Erythroblast (primary cell): ENCODE results near the gene HECA.

Experiments used
- GATA1 ChIP-seq: IDR thresholded peaks from 2 replicates; pipeline ENCODE4 v1.6.1; 2011; ENCODE audit warnings: low read depth, mild to moderate bottlenecking, control low read depth, low read length, moderate library complexity
- POLR2A ChIP-seq: IDR thresholded peaks from 2 replicates; pipeline ENCODE4 v1.6.1; 2011; ENCODE audit warnings: mild to moderate bottlenecking, low read length

DNA sequence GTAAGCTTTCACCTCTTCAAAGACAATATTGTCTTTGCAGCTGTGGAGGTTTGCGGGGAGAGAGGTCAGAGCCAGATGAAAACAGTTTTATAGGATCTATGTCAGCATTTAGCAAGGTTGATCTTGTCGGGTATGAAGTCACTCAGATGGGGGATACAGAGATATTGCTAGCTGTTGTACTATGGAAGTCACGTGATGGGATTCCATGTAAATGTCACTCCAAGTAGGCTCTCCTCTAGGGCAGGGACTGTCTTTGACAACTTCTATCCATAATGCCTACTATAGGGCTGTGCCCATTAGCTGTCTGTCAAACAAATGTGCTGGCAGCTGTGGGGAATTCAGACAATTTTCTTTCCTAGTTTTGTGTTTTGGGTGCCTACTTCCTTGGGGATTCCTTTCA lies 54.8 kb downstream of the HECA start:
- TF ChIP-seq POLR2A (no peak), GATA1 (no peak)
